Stimulated activated CD4-positive, alpha-beta T cell treated with anti-CD3 and anti-CD28 coated beads, Interleukin-2, amount 100 ng/mL, for 48 hours (primary cell): ENCODE measurements around the gene USP33.
"Not testable (repeated sequence)": the region's sequence is repeated elsewhere in the genome, so short reads cannot be mapped to it uniquely, and the experiment has no call there.

Experiments used
- DNase-seq, 2 donors: peaks; one replicate each; pipeline ENCODE4 v3.0.0-alpha.2; 2020

Gene USP33

GRCh38 chr1:77732090-77732489 lies 27.6 kb downstream of the USP33 start:
- no peak for DNase-seq

DNA sequence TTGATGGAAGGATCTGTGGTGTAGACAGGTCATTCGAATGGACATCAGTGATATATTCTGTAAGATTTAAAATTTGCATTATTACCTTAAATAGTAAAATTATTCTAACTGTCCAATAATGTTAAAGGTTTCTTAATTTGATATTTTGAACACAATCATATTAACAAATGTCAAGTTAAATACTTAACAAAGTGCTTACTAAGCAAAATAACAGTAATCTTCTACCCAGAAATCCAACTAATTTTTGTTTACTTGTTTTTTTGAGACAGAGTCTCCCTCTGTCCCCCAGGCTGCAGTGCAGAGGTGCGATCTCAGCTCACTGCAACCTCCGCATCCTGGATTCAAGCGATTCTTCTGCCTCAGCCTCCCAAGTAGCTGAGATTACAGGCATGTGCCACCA lies 33.9 kb downstream of the USP33 start:
- DNase-seq: no peak

DNA sequence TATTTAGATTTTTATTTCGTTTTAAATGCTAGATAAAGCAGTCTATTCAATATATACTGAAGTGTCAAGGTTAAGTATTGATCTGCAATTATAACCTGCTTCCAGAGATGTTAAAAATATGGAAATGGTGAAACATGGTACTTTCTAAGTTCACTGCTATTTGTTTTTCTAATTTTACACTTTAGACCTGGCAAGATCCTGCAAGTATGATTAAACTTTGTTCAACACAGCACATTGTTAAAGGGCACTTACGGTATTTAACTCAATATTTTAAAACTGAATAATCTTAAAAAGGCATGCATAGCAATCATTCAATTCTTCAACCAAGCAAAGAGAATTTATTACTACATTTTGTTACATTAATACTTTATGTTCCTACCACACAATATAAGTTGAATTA lies 41.5 kb downstream of the USP33 start:
- DNase-seq: no peak

DNA sequence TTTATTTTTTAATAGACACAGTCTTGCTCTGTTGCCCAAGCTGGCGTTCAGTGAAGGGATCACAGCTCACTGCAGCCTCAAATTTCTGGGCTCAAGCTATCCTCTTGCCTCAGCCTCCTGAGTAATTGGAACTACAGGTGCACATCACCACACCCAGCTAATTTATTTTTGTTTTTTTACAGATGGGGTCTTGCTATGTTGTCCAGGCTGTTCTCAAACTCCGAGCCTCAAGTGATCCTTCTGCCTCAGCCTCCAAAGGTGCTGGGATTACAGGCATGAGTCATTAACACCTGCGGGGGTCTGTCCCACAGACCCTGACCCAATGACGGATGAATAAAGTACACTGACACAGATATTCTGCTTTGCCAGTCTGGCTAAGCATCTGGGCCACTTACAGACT lies 43.6 kb downstream of the USP33 start:
- DNase-seq: no peak

- no peak for DNase-seq
Observed at GRCh38 chr1:77709727-77710126, 49.9 kb downstream of the USP33 start.

- DNase-seq: no peak
Observed at GRCh38 chr1:77706321-77706720, 53.3 kb downstream of the USP33 start.

DNA sequence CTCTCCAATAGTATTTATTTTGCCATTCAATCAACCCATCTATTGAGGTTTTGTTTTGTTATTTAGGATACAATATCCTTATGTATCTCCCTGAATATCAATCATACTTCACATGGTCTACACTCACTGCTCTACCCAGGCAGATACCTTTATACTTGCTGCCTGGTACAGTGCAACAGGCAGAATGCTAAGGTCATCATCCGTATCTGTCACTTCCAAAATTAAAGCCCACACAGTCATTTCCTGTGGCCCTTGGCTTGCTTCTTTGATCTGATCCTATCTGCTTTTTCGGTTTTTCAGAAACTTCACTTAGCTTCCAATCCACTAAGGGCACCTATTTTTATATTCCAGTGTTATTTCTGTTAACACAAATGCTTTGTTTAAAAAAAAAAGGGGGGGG lies 54.9 kb downstream of the USP33 start:
- DNase-seq: no peak

- not testable (repeated sequence) for DNase-seq
Observed at GRCh38 chr1:77699673-77700072, 60.0 kb downstream of the USP33 start.

DNA sequence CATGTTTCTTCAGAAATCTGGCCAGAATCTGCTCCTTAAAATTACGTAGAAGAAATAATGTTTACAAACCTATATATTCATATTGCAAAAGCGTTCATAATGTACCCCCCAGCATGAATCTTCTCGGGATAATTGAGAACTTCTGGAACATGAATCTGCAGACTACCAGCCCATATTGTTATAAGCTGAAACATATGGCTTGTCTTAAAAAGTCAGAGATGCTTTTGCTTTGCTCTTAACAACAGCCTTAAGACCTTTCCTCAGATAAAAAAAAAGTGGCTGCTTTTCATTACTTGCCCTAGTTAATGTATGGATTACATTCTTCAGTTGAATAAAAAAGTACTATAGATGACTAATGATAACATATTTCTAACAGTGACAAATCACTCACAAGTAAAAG lies 62.2 kb downstream of the USP33 start:
- no peak for DNase-seq

DNA sequence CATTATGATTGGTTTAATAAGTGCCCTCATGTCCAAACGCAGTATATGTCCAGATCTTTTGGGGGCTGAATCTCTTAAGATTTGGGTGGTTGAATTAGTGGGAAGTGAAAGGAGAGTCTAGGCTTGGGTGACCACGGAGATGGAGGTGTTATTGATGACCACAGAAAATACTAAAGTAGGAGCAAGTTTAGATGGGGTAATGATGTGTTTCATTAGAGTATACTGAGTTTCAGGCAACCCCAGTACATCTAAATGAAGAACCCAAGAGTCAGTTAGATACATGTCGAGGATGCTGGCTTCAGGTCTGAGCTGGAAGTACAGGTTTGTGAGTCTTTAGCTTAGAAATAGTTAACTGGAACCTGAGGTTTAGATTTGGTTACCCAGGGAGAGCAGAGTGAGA lies 70.7 kb downstream of the USP33 start:
- no peak for DNase-seq

DNA sequence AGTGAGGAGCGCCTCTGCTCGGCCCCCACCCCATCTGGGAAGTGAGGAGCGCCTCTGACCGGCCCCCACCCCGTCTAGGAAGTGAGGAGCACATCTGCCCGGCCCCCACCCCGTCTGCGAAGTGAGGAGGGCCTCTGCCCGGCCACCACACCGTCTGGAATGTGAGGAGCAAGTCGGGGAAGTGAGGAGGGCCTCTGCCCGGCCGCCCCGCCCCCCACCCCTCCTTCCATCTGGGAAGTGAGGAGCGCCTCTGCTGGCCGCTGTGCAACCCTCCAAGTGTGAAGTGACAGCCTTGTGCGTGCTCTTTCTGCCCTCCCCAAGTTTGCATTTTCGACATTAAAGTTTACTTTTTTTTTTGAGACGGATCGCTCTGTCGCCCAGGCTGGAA lies 72.1 kb downstream of the USP33 start:
- no peak for DNase-seq

DNA sequence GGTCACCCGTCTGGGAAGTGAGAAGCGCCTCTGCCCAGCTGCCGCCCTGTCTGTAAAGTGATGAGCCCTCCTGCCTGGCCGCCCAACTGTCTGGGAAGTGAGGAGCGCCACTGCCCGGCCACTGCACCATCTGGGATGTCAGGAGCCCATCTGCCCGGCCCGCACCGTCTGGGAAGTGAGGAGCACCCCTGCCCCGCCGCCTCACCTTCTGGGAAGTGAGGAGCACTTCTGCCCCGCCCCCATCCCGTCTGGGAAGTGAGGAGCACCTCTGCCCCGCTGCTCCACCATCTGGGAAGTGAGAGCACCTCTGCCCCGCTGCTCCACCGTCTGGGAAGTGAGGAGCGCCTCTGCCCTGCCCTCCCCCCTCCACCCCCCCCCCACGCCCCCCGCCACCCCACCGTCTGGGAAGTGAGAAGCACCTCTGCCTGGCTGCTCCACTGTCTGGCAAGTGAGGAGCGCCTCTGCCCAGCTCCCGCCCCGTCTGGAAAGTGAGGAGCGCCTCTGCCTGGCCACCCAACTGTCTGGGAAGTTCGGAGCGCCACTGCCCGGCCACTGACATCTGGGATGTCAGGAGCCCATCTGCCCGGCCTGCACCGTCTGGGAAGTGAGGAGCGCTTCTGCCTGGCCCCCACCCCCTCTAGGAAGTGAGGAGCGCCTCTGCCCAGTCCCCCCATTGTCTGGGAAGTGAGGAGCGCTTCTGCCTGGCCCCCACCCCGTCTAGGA lies 72.7 kb downstream of the USP33 start:
- DNase-seq: no peak

- peak; percentile 84 to 87 for DNase-seq
Observed at GRCh38 chr1:77683160-77684148, 76.2 kb downstream of the USP33 start.

DNA sequence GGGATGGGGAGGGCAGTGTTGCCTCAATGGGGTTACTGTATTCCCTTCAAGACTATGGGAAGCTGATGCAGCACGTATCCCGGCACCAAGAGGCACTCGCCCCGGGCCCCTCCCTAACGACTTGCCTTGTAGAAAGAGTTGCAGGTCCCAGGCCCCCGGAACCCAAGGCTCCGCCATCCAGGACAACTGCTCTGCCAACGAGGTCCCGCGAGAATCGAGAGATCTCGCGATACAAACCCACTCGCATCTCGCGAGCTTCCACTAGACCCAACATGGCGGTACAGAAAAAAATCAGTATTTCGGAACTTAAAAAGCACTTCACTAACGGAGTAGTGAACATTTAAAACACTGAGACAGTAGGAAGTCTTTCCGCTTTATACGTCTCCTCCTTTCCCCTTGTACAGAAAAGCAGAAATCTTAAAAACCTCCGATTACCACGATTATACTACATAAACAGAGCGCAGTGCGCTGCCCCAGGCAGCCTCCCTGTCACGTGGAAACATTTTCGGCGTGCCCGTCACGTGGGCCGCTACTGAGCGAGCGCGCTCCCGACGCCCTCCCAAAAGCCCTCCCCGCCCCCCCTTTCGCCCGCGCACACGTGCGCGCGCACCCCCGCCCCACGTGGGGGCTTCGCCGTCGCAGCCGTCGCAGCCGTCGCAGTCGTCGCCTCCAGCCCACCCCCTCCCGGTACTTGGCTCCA lies 77.0 kb downstream of the USP33 start, which contains the start of gene ZZZ3:
TSS of gene ZZZ3 (minus strand) at position 199 of the 700 bp plus-strand sequence. CDS start 49,304 bp downstream, outside the sequence.
- peak; percentile 85 to 87 for DNase-seq

GRCh38 chr1:77680173-77680572 lies 79.5 kb downstream of the USP33 start:
- no peak for DNase-seq

DNA sequence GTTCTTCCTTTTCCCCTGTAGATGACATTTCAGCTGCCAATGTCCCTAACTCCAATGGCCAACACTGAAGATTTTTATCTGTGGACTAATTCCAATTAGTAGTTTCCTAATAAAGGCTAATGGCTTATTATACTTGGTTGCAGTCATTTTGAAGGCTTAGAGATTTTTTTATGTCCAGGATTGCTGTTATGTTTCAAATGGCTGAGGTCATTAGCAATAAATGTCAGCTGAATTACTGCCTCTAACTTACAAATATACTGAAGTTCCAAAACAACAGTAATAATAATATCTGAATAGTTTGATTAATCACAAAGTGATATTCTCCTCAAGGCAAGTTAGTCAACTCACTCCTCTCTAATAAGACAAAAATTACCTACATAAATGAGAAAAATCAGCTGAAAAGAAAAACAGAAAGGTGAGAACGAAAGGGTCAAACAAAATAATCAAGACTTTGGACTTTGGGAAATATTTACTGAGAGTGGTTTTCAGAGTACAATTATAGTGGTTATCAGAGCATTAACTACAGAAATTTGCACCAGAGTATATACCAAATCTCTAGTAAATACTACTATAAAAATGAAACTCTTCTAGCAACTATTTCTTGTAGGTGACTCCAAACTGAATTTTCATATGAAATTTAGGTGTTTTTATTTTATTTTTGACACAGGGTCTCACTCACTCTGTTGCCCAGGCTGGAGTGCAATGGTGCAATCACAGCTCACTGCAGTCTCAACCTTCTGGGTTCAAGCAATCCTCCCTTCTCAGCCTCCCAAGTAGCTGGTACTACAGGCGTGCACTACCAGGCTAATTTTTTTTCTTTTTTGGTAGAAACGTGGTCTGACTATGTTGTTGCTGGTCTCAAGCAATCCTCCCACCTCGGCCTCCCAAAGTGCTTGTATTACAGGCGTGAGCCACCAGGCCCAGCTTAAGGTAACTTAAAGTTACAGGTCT lies 80.7 kb downstream of the USP33 start:
- DNase-seq: no peak

DNA sequence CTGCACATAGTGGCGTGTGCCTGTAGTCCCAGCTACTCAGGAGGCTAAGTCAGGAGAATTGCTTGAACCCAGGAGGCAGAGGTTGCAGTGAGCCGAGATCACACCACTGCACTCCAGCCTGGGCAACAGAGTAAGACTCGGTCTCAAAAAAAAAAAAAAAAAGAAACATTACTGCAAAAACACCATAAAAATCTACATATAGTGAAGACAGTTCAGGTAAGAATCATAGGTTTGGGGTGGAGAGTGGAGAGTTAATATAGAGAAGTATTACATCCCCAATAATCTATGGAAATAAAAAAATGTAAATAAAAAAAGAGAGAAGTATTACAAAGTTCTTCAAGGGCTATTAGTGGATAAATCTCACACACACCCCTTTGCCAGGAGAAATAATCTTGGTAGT lies 84.8 kb downstream of the USP33 start:
- DNase-seq: not testable (repeated sequence)

DNA sequence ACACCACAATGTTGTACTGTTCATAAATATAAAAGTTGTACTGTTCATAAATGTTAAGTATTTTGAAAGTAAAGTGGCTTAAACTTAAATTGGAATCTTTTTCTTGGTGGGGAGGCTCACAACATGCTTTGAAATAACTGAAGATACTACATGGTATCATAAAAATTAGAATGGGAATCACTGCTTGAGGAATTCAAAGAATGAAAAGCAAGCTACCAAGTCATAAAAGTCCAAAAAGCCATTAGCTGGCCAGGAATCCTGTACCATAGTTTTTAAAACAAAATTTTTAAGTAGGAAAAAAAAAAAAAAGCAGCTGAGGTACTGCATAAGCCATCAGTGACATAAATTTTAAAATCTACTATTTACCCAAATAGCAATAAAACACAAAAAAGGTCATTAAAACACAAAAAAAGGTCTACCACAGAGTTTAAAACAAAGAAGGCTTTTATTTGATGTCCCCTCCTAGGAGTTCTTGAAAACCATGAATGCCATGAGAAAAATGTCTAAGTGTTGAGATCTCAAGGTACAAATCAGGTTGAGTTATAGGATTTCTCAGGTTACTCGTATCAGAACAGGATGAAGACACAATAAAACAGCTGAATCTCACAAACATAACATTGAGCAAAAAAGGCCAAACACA lies 85.8 kb downstream of the USP33 start:
- no peak for DNase-seq

- DNase-seq: no peak
Observed at GRCh38 chr1:77673030-77673429, 86.6 kb downstream of the USP33 start.

GRCh38 chr1:77672374-77672773 lies 87.3 kb downstream of the USP33 start:
- DNase-seq: no peak

GRCh38 chr1:77671836-77672235 lies 87.8 kb downstream of the USP33 start:
- no peak for DNase-seq

DNA sequence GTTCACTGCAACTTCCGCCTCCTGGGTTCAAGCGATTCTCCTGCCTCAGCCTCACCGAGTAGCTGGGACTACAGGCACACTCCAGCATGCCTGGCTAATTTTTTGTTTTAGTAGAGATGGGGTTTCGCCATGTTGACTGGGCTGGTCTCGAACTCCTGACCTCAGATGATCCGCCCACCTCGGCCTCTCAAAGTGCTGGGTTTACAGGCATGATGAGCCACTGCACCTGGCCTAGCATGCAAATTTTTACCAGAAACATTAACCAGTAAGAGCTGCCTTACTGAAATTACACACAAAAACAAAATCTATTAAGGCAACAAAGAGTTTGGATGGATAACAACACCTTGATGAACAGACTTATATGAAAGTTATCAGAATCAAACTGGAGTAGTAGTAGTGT lies 89.3 kb downstream of the USP33 start:
- no peak for DNase-seq
